IPS DF 6.9 (cell line): ENCODE measurements around the gene THBS3.
"Not testable (repeated sequence)": the region's sequence is repeated elsewhere in the genome, so short reads cannot be mapped to it uniquely, and the experiment has no call there.

ENCODE experiments used
- DNase-seq: peaks from one replicate; pipeline ENCODE4 v3.0.0-alpha.2; 2013; ENCODE audit warnings: low read depth, low spot score
- H3K27ac ChIP-seq: one replicate; pipeline ENCODE4 v1.5.1; 2013; ENCODE audit warnings: low read length, control low read depth
- H3K27me3 ChIP-seq: 2 replicates; pipeline ENCODE4 v1.6.1; 2013; ENCODE audit warnings: mild to moderate bottlenecking, low read length; ENCODE audit not compliant: control insufficient read depth, insufficient read depth
- H3K36me3 ChIP-seq: 2 replicates; pipeline ENCODE4 v1.6.1; 2013; ENCODE audit warnings: low read length; ENCODE audit not compliant: control insufficient read depth, insufficient read depth
- H3K4me1 ChIP-seq: 2 replicates; pipeline ENCODE4 v1.6.1; 2013; ENCODE audit warnings: low read length; ENCODE audit not compliant: control insufficient read depth, insufficient read depth
- H3K4me3 ChIP-seq: 2 replicates; pipeline ENCODE4 v1.5.1; 2013; ENCODE audit warnings: mild to moderate bottlenecking, low read length
- H3K9me3 ChIP-seq: 2 replicates; pipeline ENCODE4 v1.6.1; 2013; ENCODE audit warnings: low read length, inconsistent platforms; ENCODE audit not compliant: control insufficient read depth, insufficient read depth
- WGBS: extraction: QIAGEN DNeasy Blood & Tissue Kit; methylation state at CpG from one replicate; pipeline ENCODE4 v1.1.7; 2013; ENCODE audit warnings: mixed read lengths, missing lambda C conversion rate; ENCODE audit not compliant: insufficient read length, insufficient coverage; 5-methylcytosine and 5-hydroxymethylcytosine counted together

Gene THBS3

DNA sequence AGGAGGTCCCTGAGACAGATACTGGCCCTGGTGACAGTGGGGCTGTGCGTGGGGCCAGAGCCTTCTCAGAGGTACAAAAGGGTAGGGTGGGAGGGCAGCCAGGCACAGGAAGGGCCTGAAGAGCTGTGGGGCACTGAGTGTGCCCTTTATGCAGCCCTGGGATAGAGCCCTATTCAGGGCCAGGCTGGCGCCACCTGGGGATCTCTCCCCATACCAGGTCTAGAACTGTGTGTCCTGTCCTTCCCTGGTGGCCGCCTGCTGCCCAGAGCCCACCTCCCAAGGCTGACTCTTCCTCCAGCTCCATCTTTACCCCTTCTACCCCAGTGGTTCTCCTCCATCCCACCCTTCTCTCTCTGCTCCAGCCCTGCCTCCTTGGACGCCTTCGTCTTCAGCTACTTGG is 25.8 kb upstream of the THBS3 start:
- no CpG with 5 or more reads among the region's 5 CpGs for WGBS
- not testable (repeated sequence) for DNase-seq, H3K36me3 ChIP-seq, H3K9me3 ChIP-seq, H3K27me3 ChIP-seq, H3K27ac ChIP-seq, H3K4me1 ChIP-seq, H3K4me3 ChIP-seq

DNA sequence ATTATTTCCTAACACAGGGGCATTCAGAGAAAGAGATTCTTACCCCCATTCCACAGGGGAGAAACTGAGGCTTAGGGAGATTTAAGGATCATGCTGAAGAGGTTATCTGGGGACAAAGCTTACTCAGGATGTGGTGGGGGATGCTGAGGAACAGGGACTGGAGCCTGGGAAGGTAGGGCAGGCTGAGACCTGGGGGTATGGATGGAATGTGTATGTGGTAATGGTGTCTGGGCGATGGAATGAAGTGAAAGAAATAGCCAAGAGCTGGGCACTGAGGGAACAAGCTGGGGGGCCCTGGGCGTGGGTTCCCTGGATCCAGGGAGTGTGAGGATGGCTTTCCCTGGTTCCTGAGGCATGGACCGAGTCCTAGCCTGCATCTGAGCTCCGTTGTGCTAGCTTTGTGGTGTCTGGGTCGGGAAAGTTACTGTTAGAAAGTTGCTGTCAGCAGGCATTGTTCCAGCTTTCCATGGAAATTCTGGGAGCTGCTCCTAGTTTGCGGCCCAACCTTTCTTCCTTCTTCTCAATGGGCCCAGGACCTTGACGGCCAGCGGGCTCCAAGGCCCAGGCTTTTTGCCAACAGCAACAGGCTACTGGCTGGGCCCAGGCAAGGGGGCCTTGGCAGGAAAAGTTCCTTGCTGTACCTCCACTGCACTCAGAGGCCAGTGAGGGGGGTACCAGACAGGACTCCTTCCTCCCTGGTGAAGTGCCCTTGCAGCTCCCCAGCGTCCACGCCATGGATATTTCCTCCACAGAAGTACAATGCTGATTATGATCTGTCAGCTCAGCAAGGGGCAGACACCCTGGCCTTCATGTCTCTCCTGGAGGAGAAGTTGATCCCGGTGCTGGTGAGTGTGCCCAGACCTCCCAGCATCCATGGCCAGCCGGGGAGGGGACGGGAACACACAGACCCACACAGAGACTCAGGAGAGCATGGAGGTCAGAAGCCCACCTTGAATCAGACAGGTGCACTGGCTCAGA is 24.6 kb upstream of the THBS3 start:
- H3K27ac ChIP-seq, DNase-seq, H3K4me3 ChIP-seq, H3K36me3 ChIP-seq, H3K9me3 ChIP-seq, H3K27me3 ChIP-seq, H3K4me1 ChIP-seq: not testable (repeated sequence)
- no CpG with 5 or more reads among the region's 13 CpGs for WGBS

DNA sequence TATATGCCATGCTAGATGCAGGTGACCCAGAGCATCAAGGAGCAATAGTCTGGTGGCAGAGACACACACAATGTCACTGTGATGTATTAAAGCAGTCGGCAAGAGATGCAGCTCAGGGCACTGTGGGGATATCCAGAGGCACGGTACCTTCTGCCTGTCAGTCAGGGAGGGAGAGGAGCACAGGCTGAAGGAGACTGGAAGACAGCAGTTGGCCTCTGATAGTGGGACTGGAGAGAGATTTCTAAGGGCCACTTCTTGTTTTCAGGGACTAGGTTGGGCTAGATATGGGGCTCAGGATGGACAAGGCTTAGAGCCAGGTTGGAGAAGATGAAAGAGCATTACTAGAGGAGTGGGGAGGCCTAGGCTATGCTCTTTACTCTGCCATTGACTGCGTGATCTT is 23.6 kb upstream of the THBS3 start:
- H3K27me3 ChIP-seq, H3K27ac ChIP-seq, H3K36me3 ChIP-seq, H3K4me3 ChIP-seq, H3K9me3 ChIP-seq, DNase-seq, H3K4me1 ChIP-seq: not testable (repeated sequence)
- WGBS: no CpG with 5 or more reads among the region's 3 CpGs

DNA sequence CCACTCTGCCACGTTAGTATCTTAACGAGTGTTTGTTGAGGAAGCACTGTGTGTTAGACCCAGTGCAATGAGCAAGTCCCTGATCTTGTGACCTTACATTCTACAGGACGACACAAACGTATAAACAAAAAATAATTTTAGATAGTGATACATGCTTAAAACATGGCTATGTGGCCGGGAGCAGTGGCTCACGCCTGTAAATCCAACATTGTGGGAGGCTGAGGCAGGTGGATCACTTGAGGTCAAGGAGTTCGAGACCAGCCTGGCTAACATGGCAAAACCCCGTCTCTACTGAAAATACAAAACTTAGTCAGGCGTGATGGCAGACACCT is 20.4 kb upstream of the THBS3 start:
- Histone ChIP-seq H3K4me1 (peaks cover 3% of the 10 kb centered on the region), H3K4me3 (peak overlapping the region; percentile 20; the same call in 1 of the 2 replicates), H3K27ac (no peak overlapping the region), H3K9me3 (no peaks in the 10 kb centered on the region), H3K27me3 (no peaks in the 10 kb centered on the region), H3K36me3 (no peaks in the 10 kb centered on the region)
- no peak for DNase-seq
- no CpG with 5 or more reads among the region's 9 CpGs for WGBS

DNA sequence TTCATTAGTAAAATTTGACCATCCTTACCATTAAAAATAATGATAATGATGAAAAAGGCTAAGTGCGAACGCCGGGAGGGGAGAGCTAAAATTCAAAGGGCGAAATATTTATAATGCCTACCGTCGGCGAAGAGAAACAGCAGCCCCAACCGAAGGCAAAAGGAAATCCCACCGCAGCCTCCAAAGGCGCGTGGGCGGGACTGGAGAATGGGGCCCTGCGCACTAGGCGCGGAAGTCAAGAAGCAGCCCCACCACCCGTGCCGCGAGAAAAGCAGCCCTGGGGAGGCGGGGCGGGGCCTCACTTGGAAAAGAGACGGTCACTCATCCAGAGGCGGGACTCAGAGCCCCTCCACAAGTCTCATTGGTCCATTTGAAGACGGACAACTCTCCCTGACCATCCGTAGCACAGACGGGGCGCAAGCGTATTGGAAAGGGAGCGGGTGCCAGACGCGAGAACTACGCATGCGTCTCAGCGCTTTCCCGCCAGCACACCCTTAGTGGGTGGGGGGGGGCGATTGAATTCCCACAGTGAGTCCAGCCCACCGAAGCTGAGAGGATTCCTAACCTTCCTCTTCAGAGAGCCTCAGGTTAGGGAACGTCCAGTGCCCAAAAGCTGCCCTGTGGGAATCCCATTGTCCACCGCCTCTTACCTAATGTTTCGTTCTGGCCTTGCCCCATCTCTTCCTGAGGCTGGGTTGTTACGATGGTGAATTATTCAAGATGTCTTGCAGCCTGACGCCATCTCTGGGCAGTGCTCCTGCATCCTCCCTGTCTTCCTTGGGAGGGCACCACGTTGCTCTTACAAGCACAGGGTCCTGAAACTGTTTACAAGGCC is 19.8 kb upstream of the THBS3 start:
- peak overlapping the region; percentile 93 for H3K4me3 ChIP-seq
- WGBS: no CpG with 5 or more reads among the region's 42 CpGs
- peaks cover 3% of the 10 kb centered on the region for H3K4me1 ChIP-seq
- no peaks in the 10 kb centered on the region for H3K36me3 ChIP-seq
- H3K9me3 ChIP-seq: no peaks in the 10 kb centered on the region
- H3K27me3 ChIP-seq: no peaks in the 10 kb centered on the region
- DNase-seq: peak; percentile 98
- H3K27ac ChIP-seq: no peak overlapping the region

DNA sequence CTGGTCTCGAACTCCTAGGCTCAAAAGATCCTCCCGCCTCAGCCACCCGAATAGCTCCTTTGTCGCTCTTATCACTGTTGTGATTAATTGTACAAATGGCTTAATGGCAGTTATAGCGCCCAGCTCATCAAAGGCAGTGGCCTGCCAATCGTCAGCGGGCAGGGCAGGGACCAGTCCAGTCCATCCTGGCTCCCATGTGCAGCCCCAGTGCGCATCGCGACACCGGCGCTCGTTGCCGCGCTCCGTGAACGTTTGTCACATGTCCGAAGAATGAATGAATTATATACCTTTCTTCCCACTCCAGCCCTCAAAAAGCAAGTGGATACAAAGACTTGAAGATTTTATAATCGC is 19.2 kb upstream of the THBS3 start:
- no peak overlapping the region for H3K27ac ChIP-seq
- no peak for DNase-seq
- no CpG with 5 or more reads among the region's 19 CpGs for WGBS

DNA sequence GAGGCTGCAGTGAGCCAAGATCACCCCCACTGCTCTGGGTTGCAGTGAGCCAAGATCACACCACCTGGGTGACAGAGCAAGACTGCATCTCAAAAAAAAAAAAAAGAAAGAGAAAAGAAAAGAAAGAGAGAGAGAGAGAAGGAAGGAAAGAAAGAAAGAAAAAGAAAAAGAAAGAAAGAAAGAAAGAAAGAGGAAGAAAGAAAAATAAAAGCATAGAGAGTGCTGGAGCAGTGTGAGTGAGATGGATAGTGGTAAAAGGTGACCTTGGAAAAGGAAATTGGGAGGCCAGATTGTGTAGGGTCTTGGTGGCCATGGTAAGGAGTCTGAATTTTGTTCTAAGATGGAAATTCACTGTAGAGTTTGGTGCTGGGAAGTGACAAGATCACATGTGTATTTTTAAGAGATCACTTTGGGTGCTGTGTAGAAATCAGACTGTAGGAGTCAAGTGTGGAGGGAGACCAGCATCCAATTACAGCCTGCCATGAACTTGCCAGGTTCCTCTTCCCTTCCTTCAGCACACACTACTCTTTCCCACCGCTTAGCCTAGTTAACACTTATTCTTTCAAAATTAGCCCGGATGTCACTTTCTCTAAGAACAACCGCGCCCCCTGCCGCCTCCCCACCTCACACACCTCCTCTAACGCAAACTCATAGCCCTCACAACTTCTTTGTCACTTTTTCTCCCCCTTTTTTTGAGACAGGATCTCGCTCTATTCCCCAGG is 18.7 kb upstream of the THBS3 start:
- Histone ChIP-seq H3K9me3 (no peaks in the 10 kb centered on the region), H3K36me3 (no peaks in the 10 kb centered on the region), H3K4me1 (peaks cover 3% of the 10 kb centered on the region), H3K4me3 (peak overlapping the region; percentile 93; the same call in 1 of the 2 replicates), H3K27me3 (no peaks in the 10 kb centered on the region), H3K27ac (no peak overlapping the region)
- no CpG with 5 or more reads among the region's 7 CpGs for WGBS
- no peak for DNase-seq

More for the DNA sequence above, 19.2 kb upstream of the THBS3 start:
- Histone ChIP-seq H3K9me3 (no peaks in the 10 kb centered on the region), H3K36me3 (no peaks in the 10 kb centered on the region), H3K27me3 (no peaks in the 10 kb centered on the region), H3K4me1 (peaks cover 3% of the 10 kb centered on the region), H3K4me3 (peak overlapping the region; percentile 93)

DNA sequence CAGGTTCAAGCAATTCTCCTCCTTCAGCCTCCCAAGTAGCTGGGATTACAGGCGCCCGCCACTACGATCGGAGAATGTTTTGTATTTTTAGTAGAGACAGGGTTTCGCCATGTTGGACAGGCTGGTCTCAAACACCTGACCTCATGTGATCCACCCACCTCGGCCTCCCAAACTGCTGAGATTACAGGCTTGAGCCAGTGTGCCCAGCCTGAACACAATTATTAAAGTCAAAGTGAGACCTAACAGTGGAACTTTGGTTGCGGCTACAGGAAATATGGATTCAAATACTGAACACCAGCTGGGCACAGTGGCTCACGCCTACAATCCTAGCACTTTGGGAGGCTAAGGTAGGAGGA is 17.7 kb upstream of the THBS3 start:
- H3K4me3 ChIP-seq, DNase-seq, H3K27me3 ChIP-seq: not testable (repeated sequence)

DNA sequence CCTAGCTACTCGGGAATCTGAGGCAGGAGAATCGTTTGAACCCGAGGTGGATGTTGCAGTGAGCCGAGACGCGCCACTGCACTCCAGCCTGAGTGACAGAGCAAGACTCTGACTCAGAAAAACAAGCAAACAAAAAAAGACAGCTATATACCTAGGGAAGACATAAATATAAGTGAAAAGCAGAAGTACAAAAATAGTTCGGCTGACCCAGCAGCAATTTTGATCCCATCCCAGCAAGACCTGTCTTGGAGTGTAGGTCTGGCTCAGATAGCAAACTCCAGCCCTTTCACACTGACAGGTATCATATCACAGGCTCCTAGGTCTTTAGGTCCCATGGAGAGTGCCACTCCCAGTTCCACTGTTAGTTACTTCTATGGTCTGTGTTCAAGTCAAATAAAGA is 15.3 kb upstream of the THBS3 start:
- no peak overlapping the region for H3K27ac ChIP-seq
- H3K27me3 ChIP-seq: no peaks in the 10 kb centered on the region
- H3K4me3 ChIP-seq: no peak overlapping the region
- no peaks in the 10 kb centered on the region for H3K36me3 ChIP-seq
- peaks cover 3% of the 10 kb centered on the region for H3K4me1 ChIP-seq
- H3K9me3 ChIP-seq: no peaks in the 10 kb centered on the region
- DNase-seq: no peak
- no CpG with 5 or more reads among the region's 7 CpGs for whole genome bisulfite sequencing

More for the DNA sequence above, 17.7 kb upstream of the THBS3 start:
- H3K36me3 ChIP-seq, H3K27ac ChIP-seq, H3K4me1 ChIP-seq, H3K9me3 ChIP-seq: not testable (repeated sequence)
- no CpG with 5 or more reads among the region's 8 CpGs for WGBS

DNA sequence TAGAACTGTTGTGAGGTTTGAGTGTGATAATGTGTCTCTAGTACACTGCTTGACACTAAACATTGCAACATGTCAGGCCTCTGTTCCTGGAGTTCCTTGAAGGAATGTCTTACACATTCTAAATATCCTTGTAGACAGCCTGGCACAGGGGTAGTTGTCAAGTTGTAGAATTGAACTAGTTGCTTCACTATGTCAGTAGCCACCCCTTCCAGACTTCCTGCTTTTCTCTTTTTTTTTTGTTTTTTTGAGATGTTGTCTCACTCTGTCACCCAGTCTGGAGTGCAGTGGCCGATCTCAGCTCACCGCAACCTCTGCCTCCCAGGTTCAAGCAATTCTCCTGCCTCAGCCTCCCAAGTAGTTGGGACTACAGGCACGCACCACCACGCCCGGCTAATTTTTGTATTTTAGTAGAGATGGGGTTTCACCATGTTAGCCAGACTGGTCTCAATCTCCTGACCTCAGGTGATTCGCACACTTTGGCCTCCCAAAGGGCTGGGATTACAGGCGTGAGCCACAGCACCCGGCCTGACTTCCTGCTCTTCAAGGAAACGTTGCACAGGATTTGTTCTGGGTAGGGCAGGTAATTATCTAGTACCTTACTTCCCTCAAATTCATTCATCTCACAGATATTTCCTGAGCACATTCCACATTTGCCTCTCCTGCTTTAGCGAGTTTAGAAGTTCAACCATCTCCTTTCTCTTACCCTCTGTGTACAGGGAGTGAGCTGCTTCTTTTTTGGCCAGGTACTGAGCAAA is 12.7 kb upstream of the THBS3 start:
- H3K4me1 ChIP-seq, H3K4me3 ChIP-seq, H3K27me3 ChIP-seq, DNase-seq, H3K9me3 ChIP-seq, H3K27ac ChIP-seq, H3K36me3 ChIP-seq: not testable (repeated sequence)
- WGBS: no CpG with 5 or more reads among the region's 10 CpGs
